GM19238 (cell line): ENCODE measurements around the gene COL11A1.
"Not testable (repeated sequence)": the region's sequence is repeated elsewhere in the genome, so short reads cannot be mapped to it uniquely, and the experiment has no call there.

Source experiments
- DNase-seq: peaks from one replicate; pipeline ENCODE4 v3.0.0; 2011; ENCODE audit warnings: low spot score; ENCODE audit not compliant: insufficient read length

Gene COL11A1

DNA sequence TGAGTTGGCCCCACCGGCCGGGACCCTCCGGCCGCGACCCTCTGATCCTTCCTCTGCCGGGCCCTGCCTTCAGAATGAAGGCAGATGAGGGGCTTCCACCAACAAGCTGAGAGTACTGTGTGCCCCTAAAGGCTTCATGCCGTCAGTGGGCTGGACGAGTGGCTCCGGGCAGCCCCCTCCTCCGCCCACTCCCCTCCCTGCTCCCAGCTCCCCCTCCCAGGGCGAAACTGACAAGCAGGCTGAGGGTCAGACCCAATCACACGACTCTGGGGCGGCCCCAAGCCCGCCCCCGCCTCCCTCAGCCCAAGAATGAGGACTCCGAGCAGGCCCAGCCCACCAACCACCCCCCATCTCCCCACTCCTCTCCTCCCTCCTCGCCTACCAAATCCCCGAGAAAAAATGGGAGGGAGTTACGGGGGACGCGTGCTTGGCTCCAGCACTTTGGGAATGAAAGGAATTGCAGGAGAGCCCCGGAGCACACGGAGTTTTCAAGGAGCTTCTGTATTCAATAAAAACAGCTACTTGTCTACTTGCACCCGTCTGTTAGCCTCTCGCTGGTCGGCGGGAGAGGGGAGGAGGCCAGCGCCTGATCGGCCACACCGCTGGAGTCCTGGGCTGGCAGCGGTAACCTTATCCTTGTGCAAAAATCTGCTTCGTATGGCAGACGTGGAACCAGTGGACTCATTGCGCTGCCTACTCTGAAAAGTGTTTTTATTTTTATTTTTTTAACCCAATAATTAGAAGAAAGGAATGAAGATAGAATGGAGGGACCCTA lies at the start of gene COL11A1:
TSS of gene COL11A1 (minus strand) at position 147 of the 775 bp plus-strand sequence. CDS start 344 bp downstream, outside the sequence.
- no peak for DNase-seq

DNA sequence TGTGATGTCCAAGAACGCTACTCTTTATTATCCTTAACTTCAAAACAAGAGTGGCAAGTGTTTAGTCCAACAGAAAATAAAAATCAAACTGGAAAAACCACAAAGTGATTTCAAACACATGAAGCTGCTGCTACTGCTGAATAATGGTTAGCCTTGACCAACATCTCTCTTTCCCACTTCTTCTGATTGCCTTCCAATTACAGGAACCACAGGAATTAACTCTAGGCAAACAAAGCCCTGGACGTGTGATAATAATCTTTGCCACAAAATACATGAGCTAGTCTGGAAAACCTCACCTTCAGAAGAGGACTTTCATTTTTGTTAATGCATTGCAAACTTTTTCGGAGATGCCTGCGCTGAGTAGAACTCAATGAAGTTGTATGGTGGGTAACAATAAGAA lies 48.6 kb upstream of the COL11A1 start:
- DNase-seq: no peak

DNA sequence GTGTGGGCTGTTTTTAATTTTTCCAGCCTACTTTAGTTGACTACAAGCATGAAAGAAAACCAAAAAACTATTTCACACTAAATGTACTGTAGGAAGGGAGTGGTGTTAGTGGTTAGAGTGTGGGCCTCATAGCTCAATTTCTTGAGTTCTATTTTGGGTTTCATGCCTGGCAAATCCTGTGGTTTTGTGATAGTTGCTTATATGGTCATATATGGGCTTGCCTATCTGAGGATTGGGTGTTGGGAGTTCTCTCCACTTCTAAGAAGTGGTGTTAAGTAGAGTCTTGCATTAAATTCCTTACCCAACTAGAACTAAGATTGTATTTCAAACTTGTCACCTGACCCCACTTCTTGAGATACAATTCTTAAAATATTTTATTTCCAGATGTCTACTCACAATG lies 37.8 kb upstream of the COL11A1 start:
- no peak for DNase-seq

DNA sequence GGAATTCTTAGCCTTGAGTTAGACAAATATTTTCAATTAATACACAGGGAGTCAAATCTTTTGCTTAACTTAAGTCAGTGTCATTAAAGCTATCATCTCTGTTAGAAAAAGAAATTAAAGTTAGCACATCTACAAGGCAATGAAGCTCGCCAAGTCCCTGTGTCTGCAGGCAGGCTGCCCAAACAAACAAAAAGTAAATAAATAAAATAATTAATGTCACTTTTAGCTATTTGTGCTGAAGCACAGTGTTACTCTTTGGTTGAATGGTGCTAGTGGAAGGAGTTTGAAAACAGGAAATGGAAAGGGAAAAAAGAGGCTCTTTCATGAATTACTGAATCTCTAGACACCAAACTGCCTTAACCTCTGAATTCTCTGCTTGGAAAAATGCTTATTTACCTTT lies 37.1 kb upstream of the COL11A1 start:
- no peak for DNase-seq

DNA sequence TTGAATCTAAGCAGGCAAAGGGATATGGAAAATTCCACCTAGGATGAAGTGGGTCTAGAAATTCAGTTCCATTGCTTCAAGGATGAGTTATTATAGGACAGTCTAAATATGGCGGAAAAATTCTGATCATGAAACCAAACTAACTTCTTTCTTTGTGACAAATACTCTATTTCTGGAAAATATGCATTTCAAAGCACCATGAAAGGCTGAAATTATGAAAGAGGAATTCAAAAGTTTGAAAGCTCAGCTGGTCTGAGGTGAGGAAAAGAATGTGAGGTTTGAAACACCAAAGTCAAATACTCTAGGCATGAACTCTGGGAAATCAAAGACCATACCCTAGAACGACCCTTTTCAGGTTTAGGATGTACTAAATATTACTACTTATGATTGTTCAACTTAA lies 36.4 kb upstream of the COL11A1 start:
- no peak for DNase-seq

DNA sequence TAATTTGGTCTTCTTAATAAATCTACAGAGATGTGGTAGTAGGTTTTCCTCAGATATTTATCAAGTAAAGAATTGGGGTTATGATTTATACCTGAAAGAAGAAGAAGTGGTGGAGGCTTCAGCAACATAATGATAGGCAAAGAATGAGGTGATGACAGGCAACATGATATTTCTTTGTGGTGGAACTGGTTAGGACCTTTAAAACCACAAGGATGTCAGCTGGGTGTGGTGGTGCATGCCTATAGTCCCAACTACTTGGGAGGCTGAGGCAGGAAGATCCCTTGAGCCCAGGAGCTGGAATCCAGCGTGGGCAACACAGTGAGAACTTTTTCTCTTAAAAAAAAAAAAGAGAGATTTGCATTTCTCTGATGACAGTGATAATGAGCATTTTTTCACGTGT lies 34.1 kb upstream of the COL11A1 start:
- DNase-seq: no peak

DNA sequence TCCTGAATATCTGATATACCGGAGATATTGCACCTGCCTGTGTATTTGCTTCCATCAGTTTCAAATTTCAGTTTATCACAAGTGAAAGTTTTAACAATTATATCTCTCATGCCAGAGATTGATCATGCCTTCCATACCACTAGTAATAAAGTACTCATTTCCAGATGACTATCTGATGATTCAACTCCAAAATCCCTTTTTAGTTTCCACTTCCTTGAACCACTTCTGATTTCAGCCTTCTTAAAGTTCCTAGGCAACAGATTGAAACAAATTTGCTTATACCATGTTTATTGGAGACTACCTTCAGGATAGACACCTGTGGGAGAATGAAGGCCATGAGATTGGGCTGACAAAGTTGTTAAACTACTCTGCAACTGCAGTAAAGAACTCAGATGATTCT lies 21.5 kb upstream of the COL11A1 start:
- no peak for DNase-seq

DNA sequence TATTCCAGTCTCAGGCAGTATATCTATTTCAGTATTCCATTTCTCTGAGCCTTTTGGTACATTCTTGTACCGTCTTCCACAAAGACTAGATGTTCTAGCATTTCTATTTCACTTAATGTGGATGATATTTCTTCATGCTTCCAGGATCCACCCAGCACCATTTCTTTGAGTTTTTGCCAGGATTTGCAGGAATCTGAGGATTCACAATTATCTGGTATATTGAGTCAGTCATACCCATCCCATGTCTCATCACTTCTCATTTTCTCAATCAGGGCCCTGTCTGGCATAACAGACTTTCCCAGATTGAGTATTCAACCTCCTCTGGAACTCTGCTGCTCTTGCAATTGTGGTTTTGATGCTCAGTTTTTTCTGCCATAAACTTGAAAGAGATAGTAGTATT lies 20.9 kb upstream of the COL11A1 start:
- no peak for DNase-seq

DNA sequence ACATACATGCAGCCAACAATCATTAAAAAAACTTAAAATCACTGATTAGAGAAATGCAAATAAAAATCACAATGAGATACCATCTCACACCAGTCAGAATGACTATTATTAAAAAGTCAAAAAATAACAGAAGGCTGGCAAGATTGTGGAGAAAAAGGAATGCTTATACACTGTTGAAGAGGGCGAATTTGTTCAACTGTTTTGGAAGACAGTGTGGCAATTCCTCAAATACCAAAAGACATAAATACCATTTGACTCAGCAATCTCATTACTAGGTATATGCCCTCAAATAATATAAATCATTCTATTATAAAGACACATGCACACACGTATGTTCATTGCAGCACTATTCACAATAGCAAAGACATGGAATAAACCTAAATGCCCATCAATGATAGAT lies 19.9 kb upstream of the COL11A1 start:
- DNase-seq: not testable (repeated sequence)

DNA sequence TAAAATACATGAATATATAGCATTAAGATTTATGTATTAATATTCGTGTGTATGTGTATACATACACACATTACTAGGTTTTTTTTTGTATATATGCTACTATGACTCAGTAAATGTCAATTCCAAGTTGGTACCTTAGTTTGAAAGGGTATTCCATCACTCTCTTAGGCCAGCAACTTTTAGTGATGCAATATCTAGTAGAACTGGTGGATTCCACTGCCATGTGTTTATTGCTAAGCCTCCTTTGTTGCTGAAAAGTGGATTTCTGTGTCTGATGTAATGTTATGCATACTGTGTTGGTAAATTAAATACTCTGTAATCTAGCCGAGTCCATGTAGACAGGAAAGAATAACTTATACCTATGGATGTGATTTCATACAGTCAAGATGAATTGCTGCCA lies 16.9 kb upstream of the COL11A1 start:
- no peak for DNase-seq

DNA sequence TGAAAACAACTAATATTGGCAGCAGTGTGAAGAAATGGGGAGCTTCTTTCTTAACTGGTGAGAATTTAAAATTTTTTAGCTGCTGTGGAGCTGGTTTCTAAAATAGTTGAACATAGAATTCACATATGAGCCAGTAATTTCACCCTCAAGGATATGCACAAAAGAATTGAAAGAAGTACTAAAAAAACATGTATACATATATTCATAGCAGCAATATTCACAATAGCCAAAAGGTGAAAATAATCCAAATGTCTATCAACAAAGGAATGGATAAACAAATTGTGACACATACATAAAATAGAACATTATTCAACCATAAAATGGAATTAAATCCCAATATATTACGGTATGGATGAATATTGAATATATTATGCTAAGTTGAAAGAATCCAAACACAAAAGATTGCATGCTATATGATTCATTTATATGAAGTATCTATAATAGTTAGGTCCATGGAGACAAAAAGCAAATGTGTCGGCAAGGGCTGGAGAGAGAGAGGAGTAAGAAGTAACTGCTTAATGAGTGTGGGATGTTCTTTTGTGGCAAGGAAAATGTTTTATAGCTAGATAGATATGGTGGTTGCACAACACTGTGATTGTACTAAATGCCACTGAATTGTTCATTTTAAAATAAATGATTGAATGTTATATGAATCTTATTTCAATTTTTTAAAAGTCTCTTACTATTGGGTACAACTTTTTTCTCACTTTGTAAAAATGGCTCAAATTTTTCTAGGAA lies 14.8 kb upstream of the COL11A1 start:
- DNase-seq: no peak

DNA sequence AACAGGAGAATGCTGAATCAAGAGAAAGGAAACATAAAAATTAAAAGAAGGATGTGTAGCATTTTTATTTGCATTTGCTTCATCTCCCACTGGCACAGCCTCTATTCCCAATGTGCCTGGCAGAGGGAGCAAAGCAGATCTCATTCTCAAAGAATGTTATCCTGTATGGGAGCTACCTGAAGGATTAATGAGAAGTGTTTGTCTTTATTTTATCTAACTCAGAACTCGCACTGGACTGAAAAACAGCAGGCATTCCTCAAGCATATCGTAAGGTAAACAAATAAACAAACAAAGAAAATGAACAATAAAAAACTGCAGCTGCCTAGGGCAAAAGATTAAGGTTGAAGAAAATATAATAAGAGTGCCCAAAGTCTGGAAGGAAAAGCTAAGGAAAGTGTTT lies 12.7 kb upstream of the COL11A1 start:
- DNase-seq: no peak

DNA sequence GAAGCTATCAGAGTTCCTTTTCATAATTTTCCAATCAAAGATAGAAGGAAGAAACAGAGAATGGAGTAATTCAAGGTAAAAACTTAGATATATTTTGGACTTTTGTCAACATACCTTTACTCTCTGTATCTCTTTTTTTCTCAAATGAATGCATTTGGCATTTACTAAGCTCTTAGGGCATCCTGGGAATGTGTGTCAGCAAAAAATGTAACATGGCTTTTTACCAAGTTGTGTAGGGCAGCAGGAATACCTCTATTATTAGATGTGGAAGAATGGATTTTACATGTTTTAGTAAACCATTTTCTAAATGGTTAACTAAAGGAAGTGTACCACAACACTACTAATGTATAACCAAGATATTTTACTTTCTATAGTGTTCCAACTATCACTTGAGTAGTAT lies 4.2 kb upstream of the COL11A1 start:
- DNase-seq: no peak

DNA sequence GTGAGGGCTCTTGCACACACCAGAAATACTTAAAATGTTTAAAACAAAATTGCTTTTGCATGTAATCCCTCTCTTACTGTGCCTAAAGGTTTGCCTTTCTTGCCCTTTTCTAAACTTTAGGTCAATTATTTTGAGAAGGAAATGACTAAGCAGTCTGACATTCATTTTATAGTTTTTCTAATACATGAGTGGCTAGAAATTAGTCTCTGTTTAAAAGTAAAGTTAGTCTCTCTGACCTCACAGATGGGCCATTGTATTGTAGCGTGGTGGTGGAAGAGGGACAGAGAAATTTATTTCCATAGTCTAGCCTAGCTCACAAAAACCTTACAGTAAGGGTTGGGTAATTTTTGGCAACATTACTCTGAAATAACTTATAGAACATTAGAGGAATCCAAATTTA lies 3.6 kb upstream of the COL11A1 start:
- no peak for DNase-seq

DNA sequence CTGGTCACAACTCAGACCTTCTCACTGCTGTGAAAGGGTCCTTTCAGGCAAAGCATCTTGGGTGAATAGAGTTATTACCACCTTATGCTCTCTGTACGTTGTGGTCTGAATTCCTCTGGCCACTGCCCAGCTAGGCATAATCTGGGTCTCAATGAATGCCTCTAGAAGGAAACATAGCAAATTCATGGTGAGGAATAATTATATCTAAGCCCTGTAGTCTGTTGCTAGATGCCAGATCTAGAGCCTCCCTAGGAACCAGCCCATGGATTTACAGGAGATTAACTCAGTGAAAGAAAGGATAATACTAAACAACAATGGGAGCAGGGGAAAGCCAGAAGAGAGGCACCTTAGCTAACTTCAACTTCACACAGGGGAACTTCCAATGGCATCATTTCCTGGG lies 2.4 kb upstream of the COL11A1 start:
- no peak for DNase-seq

DNA sequence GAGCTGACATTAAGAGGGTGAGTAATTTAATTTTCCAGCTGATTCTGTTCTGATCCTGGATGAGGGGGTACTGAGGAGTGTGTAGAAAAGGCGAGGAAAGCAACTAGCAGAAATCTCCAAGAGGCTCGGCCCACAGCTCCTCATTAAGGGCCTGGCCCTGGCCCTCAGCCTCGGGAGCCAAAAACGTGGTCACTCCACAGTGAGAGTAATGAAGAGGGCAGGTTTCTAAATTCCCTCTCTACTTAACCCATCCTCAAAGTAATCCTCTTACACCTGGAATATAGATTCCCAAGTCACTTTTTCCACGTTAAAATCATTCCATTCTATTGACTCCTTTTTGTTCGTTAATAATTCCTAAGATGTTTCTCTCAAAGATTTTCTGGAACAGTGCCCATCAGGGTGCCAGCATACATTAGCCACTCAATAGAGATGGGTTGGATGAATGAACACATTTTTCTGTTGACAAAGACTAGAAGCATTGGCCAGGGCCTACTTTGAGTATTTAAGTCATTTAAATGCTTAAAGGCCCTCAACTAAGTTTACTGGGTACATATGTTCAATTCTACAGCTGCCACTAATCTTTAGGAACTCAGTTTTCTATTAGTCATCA lies 1.1 kb upstream of the COL11A1 start:
- DNase-seq: no peak

DNA sequence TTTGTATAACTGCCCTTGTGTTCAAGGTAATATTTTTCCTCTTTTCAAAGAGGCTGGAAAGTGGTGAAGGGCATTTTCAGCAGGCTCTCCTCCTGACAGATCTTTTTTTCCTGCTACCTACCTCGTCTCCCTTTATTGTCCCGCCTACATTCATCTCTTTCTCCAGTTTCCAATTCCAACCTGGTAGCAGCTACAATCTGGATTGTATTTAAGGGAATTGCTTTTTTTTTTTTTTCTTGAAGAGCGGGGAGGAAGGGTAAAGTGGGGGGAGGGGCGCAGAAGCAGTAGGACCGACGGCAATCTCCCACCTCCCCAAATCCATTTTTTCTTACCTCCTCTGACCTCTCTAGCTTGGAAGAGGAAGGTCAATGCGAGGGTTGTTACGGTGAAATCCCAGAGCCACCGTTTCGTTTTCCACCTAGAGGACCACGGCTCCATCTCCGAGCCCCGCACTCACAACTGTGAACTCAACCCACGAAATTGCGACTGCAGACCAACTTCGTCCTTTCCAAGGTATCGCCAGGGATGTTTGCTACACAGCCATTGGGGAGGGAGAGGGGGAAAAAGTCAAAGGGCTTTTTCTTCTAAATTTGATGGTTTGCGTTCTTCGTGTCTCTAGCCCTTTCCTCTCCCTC lies 464 bp downstream of the COL11A1 start:
- no peak for DNase-seq

DNA sequence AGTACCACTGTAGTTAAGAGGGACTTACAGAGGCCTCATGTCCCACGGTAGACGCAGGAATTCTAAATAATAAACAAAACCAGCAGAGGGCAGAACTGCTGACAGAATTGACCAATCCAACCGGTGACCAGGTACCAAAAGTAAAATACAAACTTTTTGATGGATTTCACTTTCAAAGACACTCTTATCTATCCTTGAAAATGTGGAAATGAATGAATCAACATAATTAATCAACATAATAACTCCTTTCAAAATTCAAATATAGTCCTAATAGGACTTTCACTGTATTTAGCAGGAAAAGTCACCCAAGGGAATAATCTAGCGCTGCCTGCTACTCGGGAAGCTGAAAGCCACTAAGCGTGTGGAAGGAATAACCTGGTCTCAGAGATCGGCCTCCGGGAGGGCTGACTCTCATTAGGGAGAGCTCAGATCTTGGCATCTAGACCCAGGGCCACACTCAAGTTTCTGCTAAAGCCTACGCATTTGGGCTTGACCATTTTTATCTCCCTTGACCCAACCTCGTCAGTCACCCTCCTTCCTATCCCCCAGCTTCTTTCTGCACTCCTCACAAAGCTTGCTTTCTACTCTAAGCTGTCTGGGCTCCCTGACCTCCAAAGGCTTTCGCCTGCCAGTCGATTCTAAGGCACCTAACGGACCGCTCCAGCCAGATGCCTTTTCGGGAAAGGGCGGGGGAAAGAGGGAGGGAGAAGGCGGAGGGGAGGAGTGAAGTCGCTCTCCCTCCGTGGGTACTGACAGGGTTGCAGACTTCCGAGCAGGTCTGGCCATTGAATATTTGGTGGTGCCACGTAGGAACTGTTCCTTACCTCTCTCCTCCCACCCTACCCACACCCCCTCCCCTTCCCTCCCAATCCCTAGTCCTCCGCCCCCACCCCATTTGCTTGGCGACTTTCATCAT lies 1.6 kb downstream of the COL11A1 start:
- DNase-seq: peak; percentile 1

DNA sequence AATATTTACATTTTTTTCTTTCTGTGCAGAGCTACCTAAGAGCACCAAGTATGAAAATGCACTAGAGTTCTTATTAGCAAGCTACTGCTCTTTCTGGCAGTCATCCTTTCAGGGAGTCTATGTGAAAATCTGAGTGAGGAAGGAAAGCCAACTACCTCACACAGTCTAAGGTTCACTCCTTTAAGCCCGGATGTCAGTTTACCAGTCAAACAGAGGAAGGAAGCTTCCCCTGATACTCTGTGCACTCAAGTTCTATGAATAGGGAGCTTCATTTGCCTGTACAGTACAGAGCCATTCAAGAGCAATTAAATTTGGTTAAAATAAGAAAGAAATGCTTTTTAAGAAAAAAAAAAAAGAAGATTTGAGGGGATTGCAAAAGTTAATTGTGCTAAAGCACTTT lies 6.9 kb downstream of the COL11A1 start:
- DNase-seq: no peak

DNA sequence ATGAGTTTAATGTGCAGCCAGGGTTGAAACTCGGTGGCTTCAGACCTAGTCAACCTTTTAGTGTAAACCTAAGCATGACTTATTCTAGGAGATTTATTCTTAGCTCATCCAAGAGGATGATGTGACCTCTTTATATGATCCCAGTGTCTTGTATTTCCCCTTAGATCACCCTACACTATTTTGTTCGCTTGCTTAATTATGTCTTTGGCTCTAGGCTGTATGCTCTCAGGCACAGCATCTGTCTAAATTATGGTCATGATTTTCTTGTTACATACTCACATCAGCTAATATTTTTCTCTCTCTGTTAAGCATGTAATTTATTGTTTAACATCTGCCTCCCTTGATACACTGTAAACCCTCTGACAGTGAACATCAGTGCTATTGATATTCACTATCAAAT lies 19.1 kb downstream of the COL11A1 start:
- DNase-seq: no peak

DNA sequence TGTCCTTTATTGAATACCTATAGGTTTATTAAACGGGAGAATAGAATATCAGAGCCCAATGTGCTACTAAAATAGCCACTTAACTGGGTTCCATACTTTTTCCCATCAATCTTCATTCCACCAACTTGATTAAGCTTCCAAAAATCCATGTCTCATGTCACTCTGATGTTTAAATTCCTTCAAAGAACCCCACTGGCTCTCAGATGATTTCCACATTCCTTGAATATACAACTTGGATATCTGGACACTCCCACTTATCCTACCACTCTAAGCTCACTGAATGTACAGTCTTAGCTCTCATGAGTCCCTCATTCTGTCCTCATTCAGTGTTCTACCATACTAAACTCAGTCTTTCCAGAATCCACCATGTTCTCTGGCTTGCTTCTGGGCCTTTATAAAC lies 21.1 kb downstream of the COL11A1 start:
- no peak for DNase-seq
